Neuronal stem cell (in vitro differentiated cells): Measurements from ENCODE around the gene CREBL2.
A peak's percentile ranks its signal among the peaks of the same experiment; 100 is the strongest.

Source experiments
- DNase-seq: peaks from one replicate; pipeline ENCODE4 v3.0.0-alpha.2; 2013; ENCODE audit warnings: low spot score
- H2AFZ ChIP-seq: one replicate; pipeline ENCODE4 v1.6.1; 2013; ENCODE audit warnings: mild to moderate bottlenecking, low read length, inconsistent platforms
- H2AK5ac ChIP-seq: 2 replicates; pipeline ENCODE4 v1.6.1; 2013; ENCODE audit warnings: low read depth, mild to moderate bottlenecking, inconsistent platforms, low read length, moderate library complexity, mixed read lengths
- H2BK120ac ChIP-seq: 2 replicates; pipeline ENCODE4 v1.6.1; 2013; ENCODE audit warnings: low read depth, mild to moderate bottlenecking, inconsistent platforms, low read length, moderate library complexity, mixed read lengths
- H2BK12ac ChIP-seq: one replicate; pipeline ENCODE4 v1.6.1; 2013; ENCODE audit warnings: low read length, inconsistent platforms
- H2BK15ac ChIP-seq: 2 replicates; pipeline ENCODE4 v1.6.1; 2013; ENCODE audit warnings: mild to moderate bottlenecking, low read length, inconsistent platforms, mixed read lengths
- H2BK5ac ChIP-seq: one replicate; pipeline ENCODE4 v1.6.1; 2013; ENCODE audit warnings: inconsistent platforms, mild to moderate bottlenecking, low read length, moderate library complexity
- H3K14ac ChIP-seq: one replicate; pipeline ENCODE4 v1.6.1; 2013; ENCODE audit warnings: low read length, inconsistent platforms
- H3K18ac ChIP-seq: 2 replicates; pipeline ENCODE4 v1.6.1; 2013; ENCODE audit warnings: low read length, inconsistent platforms
- H3K23ac ChIP-seq: 2 replicates; pipeline ENCODE4 v1.6.1; 2013; ENCODE audit warnings: low read depth, mild to moderate bottlenecking, mixed read lengths, low read length, inconsistent platforms; ENCODE audit not compliant: poor library complexity
- H3K27ac ChIP-seq: replicated peaks from 3 replicates; pipeline ENCODE4 v1.5.1; 2013; ENCODE audit warnings: low read length, inconsistent platforms
- H3K27me3 ChIP-seq, 3 experiments: 2 replicates each; pipeline ENCODE4 v1.6.1; 2013; ENCODE audit warnings: low read length in 3 of 3, mild to moderate bottlenecking in 2 of 3, inconsistent platforms in 1 of 3, low read depth in 1 of 3, mixed read lengths in 1 of 3, moderate library complexity in 1 of 3; ENCODE audit not compliant: control insufficient read depth in 3 of 3, insufficient read depth in 3 of 3
- H3K36me3 ChIP-seq, 2 donors: replicated peaks in 1 of 2; 2 replicates each; pipeline ENCODE4 v1.6.1; 2013; ENCODE audit warnings: low read length in 2 of 2; ENCODE audit not compliant: control insufficient read depth in 2 of 2, insufficient read depth in 2 of 2
- H3K4ac ChIP-seq: 2 replicates; pipeline ENCODE4 v1.6.1; 2013; ENCODE audit warnings: inconsistent platforms, mild to moderate bottlenecking, low read length, moderate library complexity
- H3K4me1 ChIP-seq, 2 donors: 1 replicate in 1 of 2; 2 replicates in 1 of 2; pipeline ENCODE4 v1.6.1; 2013; ENCODE audit warnings: low read length in 2 of 2, low read depth in 1 of 2; ENCODE audit not compliant: control insufficient read depth in 2 of 2, insufficient read depth in 1 of 2
- H3K4me2 ChIP-seq: one replicate; pipeline ENCODE4 v1.6.1; 2013; ENCODE audit warnings: mild to moderate bottlenecking, low read length, inconsistent platforms; ENCODE audit not compliant: insufficient read depth, poor library complexity, severe bottlenecking
- H3K4me3 ChIP-seq, 2 donors: 2 replicates each; pipeline ENCODE4 v1.5.1; 2013; ENCODE audit warnings: low read length in 2 of 2, mild to moderate bottlenecking in 2 of 2, inconsistent platforms in 1 of 2, moderate library complexity in 1 of 2
- H3K79me1 ChIP-seq: one replicate; pipeline ENCODE4 v1.6.1; 2013; ENCODE audit warnings: low read depth, mild to moderate bottlenecking, inconsistent platforms, low read length, moderate library complexity
- H3K9ac ChIP-seq: one replicate; pipeline ENCODE4 v1.6.1; 2013; ENCODE audit warnings: mild to moderate bottlenecking, low read depth, low read length, inconsistent platforms; ENCODE audit not compliant: poor library complexity
- H3K9me3 ChIP-seq, 2 donors: replicated peaks in 1 of 2; 2 replicates each; pipeline versions ENCODE3 to v1.6.1; 2013; ENCODE audit warnings: low read length in 2 of 2, mild to moderate bottlenecking in 2 of 2, inconsistent platforms in 1 of 2, low read depth in 1 of 2, mixed read lengths in 1 of 2, moderate library complexity in 1 of 2; ENCODE audit not compliant: control insufficient read depth in 2 of 2, insufficient read depth in 1 of 2
- H4K8ac ChIP-seq: one replicate; pipeline ENCODE4 v1.6.1; 2013; ENCODE audit warnings: low read depth, mild to moderate bottlenecking, inconsistent platforms, low read length, moderate library complexity
- H4K91ac ChIP-seq: one replicate; pipeline ENCODE4 v1.6.1; 2013; ENCODE audit warnings: low read length, low read depth, mild to moderate bottlenecking, inconsistent platforms; ENCODE audit not compliant: poor library complexity
- WGBS, 2 donors: extraction: QIAGEN DNeasy Blood & Tissue Kit; methylation state at CpG; one replicate each; pipeline ENCODE4 v1.1.7; 2013; ENCODE audit warnings: missing lambda C conversion rate in 2 of 2, mixed read lengths in 1 of 2; ENCODE audit not compliant: insufficient read length in 2 of 2, insufficient replicate concordance in 1 of 2; ENCODE audit errors: extremely low coverage in 2 of 2; 5-methylcytosine and 5-hydroxymethylcytosine counted together

Gene CREBL2

DNA sequence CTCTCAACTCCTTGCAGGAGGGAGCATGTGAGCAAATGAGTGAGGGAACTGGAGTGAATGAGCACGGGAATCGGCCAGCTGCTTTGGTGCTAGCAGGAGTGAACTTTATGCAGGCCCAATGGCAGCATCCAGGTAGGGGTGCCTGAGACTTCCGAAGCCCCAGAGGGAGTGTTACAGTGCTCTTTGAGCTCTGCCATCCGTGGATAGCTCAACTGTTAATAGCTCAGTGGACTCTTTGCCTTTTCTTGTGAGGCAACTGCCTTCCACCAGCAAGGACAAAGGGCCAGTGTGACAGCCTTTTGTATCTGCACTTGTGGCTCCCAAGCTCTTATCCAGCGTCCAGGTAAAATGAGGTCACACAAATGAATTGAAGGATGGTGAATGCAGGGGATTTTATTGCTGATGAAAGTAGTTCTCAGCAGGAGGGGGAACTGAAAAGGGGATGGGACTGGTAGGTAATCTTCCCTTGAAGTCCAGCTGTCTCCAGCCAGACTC lies 12.9 kb downstream of the CREBL2 start:
- DNase-seq = peak; percentile 14
- no peak overlapping the region for H4K91ac ChIP-seq
- H3K18ac ChIP-seq = peak overlapping the region; percentile 8
- H3K4me1 ChIP-seq = peaks cover 0 to 4% of the 10 kb centered on the region in 2 donors
- peaks cover 0 to 20% of the 10 kb centered on the region in 2 donors for H3K9me3 ChIP-seq
- no peak overlapping the region for H3K4me2 ChIP-seq
- H2BK5ac ChIP-seq = no peak overlapping the region
- H2AK5ac ChIP-seq = no peak overlapping the region
- peaks cover 0 to 5% of the 10 kb centered on the region in 2 donors for H3K36me3 ChIP-seq
- no peak overlapping the region for H2BK120ac ChIP-seq
- H3K27ac ChIP-seq = no peak overlapping the region
- H2BK15ac ChIP-seq = no peak overlapping the region
- H3K4me3 ChIP-seq = no peak overlapping the region
- H3K27me3 ChIP-seq = no peaks in the 10 kb centered on the region
- no CpG with 5 or more reads among the region's 5 CpGs for WGBS, 2 donors
- no peak overlapping the region for H3K4ac ChIP-seq
- H3K23ac ChIP-seq = no peak overlapping the region
- H2BK12ac ChIP-seq = no peak overlapping the region
- H4K8ac ChIP-seq = no peak overlapping the region
- H2AFZ ChIP-seq = no peak overlapping the region
- H3K9ac ChIP-seq = no peak overlapping the region
- no peaks in the 10 kb centered on the region for H3K79me1 ChIP-seq
- no peak overlapping the region for H3K14ac ChIP-seq

DNA sequence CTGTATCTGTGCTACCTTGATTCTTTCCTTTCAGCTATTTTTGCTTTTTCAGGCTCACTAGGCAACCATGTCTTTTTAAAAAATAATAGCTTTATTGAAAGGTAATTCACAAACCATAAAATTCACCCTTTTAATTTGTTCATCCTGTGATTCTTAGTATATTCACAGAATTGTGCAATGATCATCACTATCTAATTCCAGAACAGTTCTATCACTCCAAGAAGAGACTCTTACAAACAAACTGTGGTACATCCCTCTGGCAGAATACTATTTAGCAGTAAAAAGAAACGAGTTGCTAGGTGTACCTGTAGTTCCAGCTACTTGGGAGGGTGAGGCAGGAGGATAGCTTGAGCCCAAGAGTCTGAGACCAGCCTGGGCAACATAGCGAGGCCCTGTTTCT lies 14.8 kb downstream of the CREBL2 start:
- Histone ChIP-seq H3K9me3 (peaks cover 0 to 17% of the 10 kb centered on the region in 2 donors), H3K14ac (no peak overlapping the region), H2AFZ (no peak overlapping the region), H3K4me2 (no peak overlapping the region), H2BK12ac (no peak overlapping the region), H3K9ac (no peak overlapping the region), H3K4me3 (no peak overlapping the region), H2BK120ac (no peak overlapping the region), H3K79me1 (no peaks in the 10 kb centered on the region), H3K23ac (no peak overlapping the region), H4K91ac (no peak overlapping the region), H2BK15ac (no peak overlapping the region), H4K8ac (no peak overlapping the region), H3K4ac (no peak overlapping the region), H3K27me3 (no peaks in the 10 kb centered on the region), H2AK5ac (no peak overlapping the region), H3K4me1 (peaks cover 0 to 4% of the 10 kb centered on the region in 2 donors), H3K18ac (no peak overlapping the region), H2BK5ac (no peak overlapping the region), H3K36me3 (peaks cover 0 to 3% of the 10 kb centered on the region in 2 donors), H3K27ac (no peak overlapping the region)
- no CpG with 5 or more reads among the region's 2 CpGs for WGBS, 2 donors
- no peak for DNase-seq

DNA sequence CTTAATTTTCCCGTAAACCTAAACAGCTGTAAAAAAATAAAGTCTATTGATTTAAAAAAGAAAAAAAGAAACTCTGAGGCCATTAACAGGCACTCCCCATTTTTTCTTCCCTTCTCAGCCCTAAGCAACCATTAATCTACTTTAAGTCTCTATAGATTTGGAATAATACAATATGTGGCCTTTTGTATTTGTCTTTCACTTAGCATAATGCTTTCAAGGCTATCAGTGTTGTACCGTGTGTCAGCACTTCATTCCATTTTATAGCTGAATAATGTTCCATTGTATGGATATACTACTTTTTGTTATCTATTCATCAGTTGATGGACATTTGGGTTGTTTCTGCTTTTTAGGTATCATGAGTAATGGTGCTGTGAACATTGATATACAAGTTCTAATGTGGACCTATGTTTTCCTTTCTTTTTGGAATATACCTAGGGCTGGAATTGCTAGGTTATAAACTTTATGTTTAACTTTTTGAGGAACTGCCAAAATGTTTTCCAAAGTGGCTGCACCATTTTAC lies 15.7 kb downstream of the CREBL2 start:
- H2AFZ ChIP-seq = no peak overlapping the region
- no peaks in the 10 kb centered on the region for H3K27me3 ChIP-seq
- no peak overlapping the region for H4K91ac ChIP-seq
- H2BK12ac ChIP-seq = no peak overlapping the region
- H3K4ac ChIP-seq = no peak overlapping the region
- peaks cover 0 to 4% of the 10 kb centered on the region in 2 donors for H3K4me1 ChIP-seq
- no peak overlapping the region for H3K4me3 ChIP-seq
- H3K9ac ChIP-seq = no peak overlapping the region
- H3K4me2 ChIP-seq = no peak overlapping the region
- H3K18ac ChIP-seq = no peak overlapping the region
- H2BK15ac ChIP-seq = no peak overlapping the region
- H2BK120ac ChIP-seq = no peak overlapping the region
- peaks cover 0 to 17% of the 10 kb centered on the region in 2 donors for H3K9me3 ChIP-seq
- no peak overlapping the region for H3K27ac ChIP-seq
- no peak overlapping the region for H4K8ac ChIP-seq
- H3K79me1 ChIP-seq = no peaks in the 10 kb centered on the region
- DNase-seq = no peak
- H3K23ac ChIP-seq = no peak overlapping the region
- no peak overlapping the region for H3K14ac ChIP-seq
- no CpG with 5 or more reads among the region's 2 CpGs for WGBS, 2 donors
- H2AK5ac ChIP-seq = no peak overlapping the region
- peaks cover 0 to 3% of the 10 kb centered on the region in 2 donors for H3K36me3 ChIP-seq
- no peak overlapping the region for H2BK5ac ChIP-seq

DNA sequence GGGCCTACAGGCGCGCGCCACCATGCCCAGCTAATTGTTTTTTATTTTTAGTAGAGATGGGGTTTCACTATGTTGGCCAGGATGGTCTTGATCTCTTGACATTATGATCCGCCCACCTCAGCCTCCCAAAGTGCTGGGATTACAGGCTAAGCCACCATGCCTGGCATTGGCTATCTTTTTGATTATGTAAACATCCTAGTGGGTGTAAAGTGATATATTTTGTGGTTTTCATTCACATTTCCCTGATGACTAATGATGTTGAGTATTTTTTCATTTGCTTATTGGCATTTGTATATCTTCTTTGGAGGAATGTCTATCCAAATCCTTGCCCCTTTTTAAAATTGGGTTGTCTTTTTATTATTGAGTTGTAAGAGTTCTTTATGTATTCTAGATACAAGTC lies 16.3 kb downstream of the CREBL2 start:
- H3K27me3 ChIP-seq = no peaks in the 10 kb centered on the region
- no peak overlapping the region for H3K18ac ChIP-seq
- no peak overlapping the region for H2BK5ac ChIP-seq
- no peak overlapping the region for H4K91ac ChIP-seq
- DNase-seq = no peak
- no peak overlapping the region for H2AFZ ChIP-seq
- H3K4me2 ChIP-seq = no peak overlapping the region
- no peak overlapping the region for H2BK120ac ChIP-seq
- H4K8ac ChIP-seq = no peak overlapping the region
- no peak overlapping the region for H3K14ac ChIP-seq
- H3K23ac ChIP-seq = no peak overlapping the region
- no peak overlapping the region for H3K4ac ChIP-seq
- H3K27ac ChIP-seq = no peak overlapping the region
- H3K79me1 ChIP-seq = no peaks in the 10 kb centered on the region
- peaks cover 0 to 17% of the 10 kb centered on the region in 2 donors for H3K9me3 ChIP-seq
- H2BK12ac ChIP-seq = no peak overlapping the region
- H3K4me3 ChIP-seq = no peak overlapping the region
- H2AK5ac ChIP-seq = no peak overlapping the region
- peaks cover 0 to 4% of the 10 kb centered on the region in 2 donors for H3K4me1 ChIP-seq
- no peak overlapping the region for H2BK15ac ChIP-seq
- no peak overlapping the region for H3K9ac ChIP-seq
- H3K36me3 ChIP-seq = peaks cover 0 to 3% of the 10 kb centered on the region in 2 donors
- no CpG with 5 or more reads among the region's 4 CpGs for WGBS, 2 donors
